Astrocyte of the spinal cord (primary cell): ENCODE data around the gene RBM23.

Experiments used
- DNase-seq: peaks from one replicate; pipeline ENCODE4 v3.0.0; 2011; ENCODE audit warnings: low read depth, low spot score
- H3K4me3 ChIP-seq: 2 replicates; pipeline ENCODE4 v1.5.1; 2011; ENCODE audit warnings: low read depth, mild to moderate bottlenecking, low read length, moderate library complexity
- CTCF ChIP-seq: IDR thresholded peaks from 2 replicates; pipeline ENCODE4 v1.5.1; 2012; ENCODE audit warnings: low read depth, mild to moderate bottlenecking, low read length, inconsistent platforms
- in situ Hi-C: cut with HindIII; loops from 2 replicates; pipeline ENCODE4 v1.10.0; 2017; ENCODE audit warnings: low sequenced_read_pairs

RBM23 gene

GRCh38 chr14:22887990-22888378 lies 31.0 kb downstream of the RBM23 start:
- H3K4me3 ChIP-seq: peak overlapping the region; percentile 57
- no peak for DNase-seq
- no peak for TF ChIP-seq CTCF
- in situ Hi-C loops: no loop called here

- H3K4me3 ChIP-seq: peak overlapping the region; percentile 57
- in situ Hi-C loops: no loop called here
- DNase-seq: peak; percentile 83
- no peak for TF ChIP-seq CTCF
Measured at GRCh38 chr14:22887260-22887989, 31.5 kb downstream of the RBM23 start.

- TF ChIP-seq CTCF: no peak
- in situ Hi-C loops: no loop called here
- H3K4me3 ChIP-seq: peak overlapping the region; percentile 57
- DNase-seq: peak; percentile 67
Measured at GRCh38 chr14:22886500-22887259, 32.3 kb downstream of the RBM23 start.

- in situ Hi-C loops: no loop called here
- no peak for DNase-seq
- no peak overlapping the region for H3K4me3 ChIP-seq
Measured at GRCh38 chr14:22885975-22886374, 33.0 kb downstream of the RBM23 start.

GRCh38 chr14:22884738-22885523 lies 34.0 kb downstream of the RBM23 start:
- DNase-seq: no peak
- H3K4me3 ChIP-seq: no peak overlapping the region
- TF ChIP-seq CTCF: no peak
- in situ Hi-C loops: no loop called here

More at GRCh38 chr14:22885975-22886374, 33.0 kb downstream of the RBM23 start:
- TF ChIP-seq CTCF: no peak

- no peak overlapping the region for H3K4me3 ChIP-seq
- no peak for DNase-seq
- no peak for TF ChIP-seq CTCF
- in situ Hi-C loops: no loop called here
Measured at GRCh38 chr14:22884076-22884737, 34.7 kb downstream of the RBM23 start.
